GM18517 (cell line): ENCODE results near the gene SAMD14.

Experiments
- ATAC-seq: cut with Tn5 transposase; IDR thresholded peaks from one replicate; pipeline ENCODE4 v1.9.1; 2021; ENCODE audit warnings: mild to moderate bottlenecking, moderate library complexity; ENCODE audit not compliant: unreplicated experiment

SAMD14 gene

GRCh38 chr17:50129728-50130558 is at the start of gene SAMD14:
Gene SAMD14 (minus strand): TSS chr17:50130160. CDS start chr17:50124959, 5,201 bp downstream.
- no peak for ATAC-seq

GRCh38 chr17:50177983-50178834 is 48.2 kb upstream of the SAMD14 start:
- ATAC-seq: peak; percentile 74

- ATAC-seq: no peak
These were observed 47.5 kb upstream of the SAMD14 start for GRCh38 chr17:50177476-50177875.

- ATAC-seq: no peak
These were observed 46.8 kb upstream of the SAMD14 start for GRCh38 chr17:50176559-50177357.

- ATAC-seq: no peak
These were observed 45.3 kb upstream of the SAMD14 start for GRCh38 chr17:50175035-50175807.

- ATAC-seq: no peak
These were observed 44.5 kb upstream of the SAMD14 start for GRCh38 chr17:50174444-50174843.

GRCh38 chr17:50173335-50173941 is 43.5 kb upstream of the SAMD14 start:
- ATAC-seq: no peak

- ATAC-seq: no peak
These were observed 43.0 kb upstream of the SAMD14 start for GRCh38 chr17:50172936-50173334.

- no peak for ATAC-seq
These were observed 42.2 kb upstream of the SAMD14 start for GRCh38 chr17:50172130-50172529.

- no peak for ATAC-seq
These were observed 41.6 kb upstream of the SAMD14 start for GRCh38 chr17:50171371-50172071.

GRCh38 chr17:50170662-50171370 is 40.9 kb upstream of the SAMD14 start:
- peak; percentile 85 for ATAC-seq

- ATAC-seq: no peak
These were observed 40.0 kb upstream of the SAMD14 start for GRCh38 chr17:50169881-50170459.

GRCh38 chr17:50169121-50169764 is 39.3 kb upstream of the SAMD14 start:
- no peak for ATAC-seq

- no peak for ATAC-seq
These were observed 38.4 kb upstream of the SAMD14 start for GRCh38 chr17:50168319-50168718.

- ATAC-seq: no peak
These were observed 37.4 kb upstream of the SAMD14 start for GRCh38 chr17:50167371-50167770.

- no peak for ATAC-seq
These were observed 36.7 kb upstream of the SAMD14 start for GRCh38 chr17:50166518-50167181.

- no peak for ATAC-seq
These were observed 36.0 kb upstream of the SAMD14 start, which contains the start of gene SGCA for GRCh38 chr17:50165867-50166517. Gene SGCA (plus strand): TSS chr17:50166005. CDS start chr17:50166041, 36 bp downstream.
